ENCODE data around the gene ZWILCH.
"Not testable (repeated sequence)": the region's sequence is repeated elsewhere in the genome, so short reads cannot be mapped to it uniquely, and the experiment has no call there.

ZWILCH gene

GRCh38 chr15:66587020-66587419 is 81.9 kb downstream of the ZWILCH start:
- no peak for DNase-seq

DNA sequence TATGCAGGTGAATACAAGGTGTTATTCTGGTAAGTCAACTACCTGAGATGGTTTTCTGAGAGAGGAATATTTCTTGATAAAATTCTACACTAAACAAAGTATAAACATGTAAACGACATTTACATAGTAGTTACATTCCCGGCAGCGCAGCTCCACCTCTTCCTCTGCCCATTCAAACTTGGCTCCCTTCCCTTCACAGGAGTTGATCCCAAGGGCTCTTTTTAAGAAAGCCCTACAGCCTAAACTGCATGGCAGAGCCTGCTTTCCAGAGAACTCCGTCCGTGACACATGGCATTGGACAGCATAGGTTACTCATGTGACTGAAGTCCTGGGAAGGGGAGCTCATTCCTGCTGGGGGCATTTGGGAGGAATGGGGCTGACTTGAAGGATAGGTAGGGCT is 82.6 kb downstream of the ZWILCH start:
- no peak for DNase-seq

- DNase-seq: no peak
Observed at GRCh38 chr15:66588537-66588936, 83.4 kb downstream of the ZWILCH start.

- no peak for DNase-seq
Observed at GRCh38 chr15:66588971-66589370, 83.8 kb downstream of the ZWILCH start.

- DNase-seq: not testable (repeated sequence)
Observed at GRCh38 chr15:66589429-66589828, 84.3 kb downstream of the ZWILCH start.

GRCh38 chr15:66590435-66590834 is 85.3 kb downstream of the ZWILCH start:
- DNase-seq: no peak

DNA sequence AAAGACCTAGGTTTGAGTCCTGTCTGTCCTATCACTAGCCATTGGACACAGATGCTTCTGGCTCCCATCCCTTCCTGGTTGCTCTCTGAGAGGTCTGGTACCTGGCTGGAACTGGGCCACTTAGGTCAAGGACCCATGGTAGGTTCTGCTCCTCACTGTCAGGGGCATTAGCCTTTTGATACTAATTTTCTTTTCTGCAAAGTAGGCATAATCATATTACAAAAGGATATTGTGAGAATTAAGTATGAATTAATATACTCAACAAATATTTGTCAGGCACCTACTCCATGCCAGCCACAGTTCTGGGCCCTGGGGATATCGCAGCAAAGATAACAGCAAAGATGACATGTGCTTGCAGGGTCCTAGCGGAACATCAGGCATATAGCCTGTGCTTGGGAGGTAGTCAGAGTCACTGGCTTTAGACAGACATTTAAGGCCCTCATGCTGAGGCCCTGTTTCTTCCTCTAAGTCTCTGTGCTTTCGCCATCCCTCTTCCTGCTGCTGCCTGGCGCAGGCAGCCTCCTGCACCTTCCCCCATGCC is 86.3 kb downstream of the ZWILCH start:
- DNase-seq: no peak

GRCh38 chr15:66592505-66593218 is 87.5 kb downstream of the ZWILCH start:
- no peak for DNase-seq

DNA sequence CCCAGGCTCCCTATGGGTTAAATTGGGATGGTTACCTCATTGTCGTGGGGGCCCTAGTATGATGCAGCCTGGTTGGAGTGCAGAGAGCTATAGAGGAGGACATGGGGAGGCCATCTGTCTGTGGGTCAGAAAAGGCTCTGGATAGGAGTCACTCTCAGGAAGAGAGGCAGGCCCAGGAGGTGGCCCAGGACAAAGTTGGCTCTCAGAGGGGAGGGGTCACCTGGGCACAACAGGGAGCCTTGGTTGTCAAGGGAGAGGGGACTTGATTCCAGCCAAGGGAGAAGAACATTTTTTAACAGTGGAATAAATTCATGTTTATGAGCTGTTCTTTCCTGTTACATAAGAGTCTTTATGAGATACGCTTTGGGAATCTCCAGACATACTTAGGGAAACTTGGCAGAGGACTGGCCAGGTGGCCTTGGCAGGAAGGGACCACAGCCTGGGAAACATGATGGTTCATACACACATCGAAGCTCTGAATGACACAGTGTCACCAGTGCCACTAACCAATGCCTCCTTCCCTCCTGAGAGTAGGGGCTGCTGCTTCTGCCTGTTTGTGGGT is 88.2 kb downstream of the ZWILCH start:
- DNase-seq: no peak

DNA sequence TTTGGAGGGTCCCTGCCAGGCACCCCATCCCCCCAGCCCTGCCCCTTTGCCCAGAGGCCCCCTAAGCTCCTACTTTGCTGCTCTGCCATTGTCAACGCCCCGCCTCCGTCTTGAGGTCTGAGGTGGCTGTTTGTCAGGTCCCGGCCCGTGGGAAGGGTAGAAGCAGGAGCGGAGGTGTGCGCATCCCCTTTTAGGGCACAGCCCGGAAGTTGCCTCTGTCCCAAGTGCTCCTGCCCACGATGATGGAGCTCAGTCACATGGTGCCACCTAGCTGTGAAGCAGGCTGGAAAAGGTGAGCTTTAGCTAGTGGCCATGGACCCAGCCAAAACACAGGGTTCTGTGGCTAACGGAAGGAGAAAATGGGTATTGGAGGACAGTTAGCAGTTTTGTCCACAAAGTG is 89.2 kb downstream of the ZWILCH start:
- DNase-seq: no peak

GRCh38 chr15:66594836-66595235 is 89.7 kb downstream of the ZWILCH start:
- DNase-seq: no peak

GRCh38 chr15:66595332-66595731 is 90.2 kb downstream of the ZWILCH start:
- no peak for DNase-seq

- no peak for DNase-seq
Observed at GRCh38 chr15:66595931-66596545, 90.9 kb downstream of the ZWILCH start.

DNA sequence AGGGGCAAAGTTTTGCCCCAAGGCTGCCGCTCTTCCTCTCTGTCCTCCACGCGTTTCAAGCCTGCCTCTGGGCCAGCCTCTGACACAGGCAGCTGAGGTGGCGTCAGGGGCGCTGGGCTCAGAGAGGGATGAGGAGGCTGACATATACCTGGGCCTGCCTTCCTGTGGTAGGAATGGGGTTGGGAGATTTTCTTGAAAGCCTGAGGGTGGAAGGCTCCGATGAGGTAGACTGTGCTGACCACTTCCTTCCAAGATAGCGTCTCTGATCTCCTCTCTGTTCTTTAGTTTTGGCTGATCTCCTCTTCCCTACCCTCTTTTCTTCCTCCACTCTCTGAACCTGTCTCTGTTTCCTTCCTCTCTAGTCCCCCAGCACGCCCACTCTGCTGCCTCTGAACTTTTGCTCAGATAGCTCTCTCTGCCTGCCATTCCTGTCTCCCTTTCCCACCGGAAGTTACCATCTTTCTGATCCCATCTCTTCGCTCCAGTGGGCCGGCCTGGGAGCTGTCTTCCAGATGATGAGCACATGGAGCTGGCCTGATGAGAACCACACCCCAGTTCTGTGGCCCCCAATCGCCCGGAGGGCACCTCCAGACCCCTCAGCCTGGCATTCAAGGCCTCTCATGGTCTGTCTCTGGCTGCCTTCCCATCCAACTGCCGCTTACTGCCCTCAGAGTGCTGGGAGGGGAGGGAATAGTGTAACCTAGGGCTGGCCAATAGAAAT is 93.1 kb downstream of the ZWILCH start:
- no peak for DNase-seq

Measured in stimulated activated naive CD4-positive, alpha-beta T cell (primary cell).